Measurements from ENCODE around the gene PDLIM5.

PDLIM5 gene

GRCh38 chr4:94691552-94691951 lies 239.8 kb downstream of the PDLIM5 start:
- H3K4me3 ChIP-seq (ENCODE audit: low read length), result no peak overlapping the region
- no peaks in the 10 kb centered on the region for H3K27me3 ChIP-seq (ENCODE audit: control insufficient read depth, insufficient read depth, low read length)
- H3K36me3 ChIP-seq (ENCODE audit: control insufficient read depth, insufficient read depth, low read length), result no peaks in the 10 kb centered on the region
- no peak overlapping the region for H3K9ac ChIP-seq (ENCODE audit: low read length)
- no peaks in the 10 kb centered on the region for H3K9me3 ChIP-seq (ENCODE audit: control insufficient read depth, low read length)
- H3K4me1 ChIP-seq (ENCODE audit: control insufficient read depth, insufficient read depth, low read length), result no peaks in the 10 kb centered on the region

- H3K36me3 ChIP-seq (ENCODE audit: control insufficient read depth, insufficient read depth, low read length), result no peaks in the 10 kb centered on the region
These were observed 243.6 kb downstream of the PDLIM5 start for GRCh38 chr4:94695384-94695783.

DNA sequence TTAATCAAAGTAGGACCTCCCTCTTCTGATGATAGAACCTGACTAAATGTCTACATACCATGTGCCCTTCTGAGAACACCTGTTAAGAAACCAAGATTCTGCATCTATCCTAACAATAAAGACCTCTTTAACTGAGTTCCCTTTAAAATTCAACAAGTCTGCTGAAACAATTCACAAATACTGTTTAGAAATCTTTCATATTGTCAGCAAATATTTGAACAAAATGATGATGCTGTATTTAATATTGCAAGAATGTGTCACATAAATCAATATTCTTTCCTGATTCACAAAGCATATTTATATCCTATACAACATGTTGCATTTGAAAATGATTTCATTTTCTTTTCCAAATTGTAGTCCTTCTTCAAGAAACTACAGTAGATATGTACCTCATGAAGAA lies 246.4 kb downstream of the PDLIM5 start:
- no peaks in the 10 kb centered on the region for H3K27me3 ChIP-seq (ENCODE audit: control insufficient read depth, insufficient read depth, low read length)
- no peaks in the 10 kb centered on the region for H3K9me3 ChIP-seq (ENCODE audit: control insufficient read depth, low read length)
- no peaks in the 10 kb centered on the region for H3K4me1 ChIP-seq (ENCODE audit: control insufficient read depth, insufficient read depth, low read length)
- no peaks in the 10 kb centered on the region for H3K36me3 ChIP-seq (ENCODE audit: control insufficient read depth, insufficient read depth, low read length)
- no peak overlapping the region for H3K9ac ChIP-seq (ENCODE audit: low read length)
- H3K4me3 ChIP-seq (ENCODE audit: low read length), result no peak overlapping the region

More at GRCh38 chr4:94695384-94695783, 243.6 kb downstream of the PDLIM5 start:
- Histone ChIP-seq H3K4me1 (ENCODE audit: control insufficient read depth, insufficient read depth, low read length) (no peaks in the 10 kb centered on the region), H3K9ac (ENCODE audit: low read length) (no peak overlapping the region), H3K9me3 (ENCODE audit: control insufficient read depth, low read length) (no peaks in the 10 kb centered on the region), H3K27me3 (ENCODE audit: control insufficient read depth, insufficient read depth, low read length) (no peaks in the 10 kb centered on the region), H3K4me3 (ENCODE audit: low read length) (no peak overlapping the region)

DNA sequence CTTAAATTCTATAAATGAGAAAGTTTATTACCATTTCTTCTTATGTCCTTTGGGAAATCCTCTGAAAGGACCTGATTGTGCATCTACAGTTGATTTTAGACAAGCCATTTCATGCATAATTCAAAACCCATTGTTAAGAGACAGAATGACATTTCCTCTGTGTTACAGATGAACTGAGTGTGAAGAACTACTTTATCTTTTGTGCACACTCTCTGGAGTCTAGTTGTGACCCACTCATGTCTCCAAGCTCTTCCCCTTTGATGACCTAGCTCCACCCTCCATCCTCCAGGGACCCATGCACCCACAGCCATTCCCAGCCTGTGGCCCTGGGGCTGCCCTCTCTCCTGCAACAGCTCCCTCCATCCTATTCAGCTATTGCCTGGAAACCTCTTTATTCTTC lies 248.6 kb downstream of the PDLIM5 start:
- no peak overlapping the region for H3K9ac ChIP-seq (ENCODE audit: low read length)
- no peaks in the 10 kb centered on the region for H3K4me1 ChIP-seq (ENCODE audit: control insufficient read depth, insufficient read depth, low read length)
- no peaks in the 10 kb centered on the region for H3K27me3 ChIP-seq (ENCODE audit: control insufficient read depth, insufficient read depth, low read length)
- no peaks in the 10 kb centered on the region for H3K36me3 ChIP-seq (ENCODE audit: control insufficient read depth, insufficient read depth, low read length)
- H3K9me3 ChIP-seq (ENCODE audit: control insufficient read depth, low read length), result no peaks in the 10 kb centered on the region
- H3K4me3 ChIP-seq (ENCODE audit: low read length), result no peak overlapping the region

GRCh38 chr4:94701631-94702300 lies 250.0 kb downstream of the PDLIM5 start:
- Histone ChIP-seq H3K9me3 (ENCODE audit: control insufficient read depth, low read length) (no peaks in the 10 kb centered on the region), H3K36me3 (ENCODE audit: control insufficient read depth, insufficient read depth, low read length) (no peaks in the 10 kb centered on the region), H3K9ac (ENCODE audit: low read length) (no peak overlapping the region), H3K27me3 (ENCODE audit: control insufficient read depth, insufficient read depth, low read length) (no peaks in the 10 kb centered on the region), H3K4me1 (ENCODE audit: control insufficient read depth, insufficient read depth, low read length) (no peaks in the 10 kb centered on the region), H3K4me3 (ENCODE audit: low read length) (no peak overlapping the region)

DNA sequence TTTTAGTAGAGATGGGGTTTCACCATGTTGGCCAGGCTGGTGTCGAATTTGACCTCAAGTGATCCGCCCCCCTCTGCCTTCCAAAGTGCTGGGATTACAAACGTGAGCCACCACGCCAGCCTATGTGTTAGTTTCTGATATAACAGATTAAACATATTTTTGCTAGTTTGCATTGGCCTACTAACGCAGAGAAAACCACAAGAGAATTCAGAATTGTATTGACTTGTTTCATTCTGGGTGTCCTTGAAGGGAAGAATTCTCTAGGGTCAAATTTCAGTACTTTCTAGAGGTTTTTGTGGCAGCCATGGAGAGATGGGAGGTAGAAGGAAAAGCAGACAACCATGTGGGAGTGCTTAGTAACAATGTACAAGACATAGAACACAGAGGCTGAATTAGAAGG lies 259.9 kb downstream of the PDLIM5 start:
- Histone ChIP-seq H3K4me3 (ENCODE audit: low read length) (no peak overlapping the region), H3K9me3 (ENCODE audit: control insufficient read depth, low read length) (no peaks in the 10 kb centered on the region), H3K36me3 (ENCODE audit: control insufficient read depth, insufficient read depth, low read length) (no peaks in the 10 kb centered on the region), H3K9ac (ENCODE audit: low read length) (no peak overlapping the region), H3K27me3 (ENCODE audit: control insufficient read depth, insufficient read depth, low read length) (no peaks in the 10 kb centered on the region), H3K4me1 (ENCODE audit: control insufficient read depth, insufficient read depth, low read length) (peaks cover 3% of the 10 kb centered on the region)

GRCh38 chr4:94714365-94715160 lies 262.8 kb downstream of the PDLIM5 start:
- H3K4me3 ChIP-seq (ENCODE audit: low read length), result no peak overlapping the region
- no peaks in the 10 kb centered on the region for H3K36me3 ChIP-seq (ENCODE audit: control insufficient read depth, insufficient read depth, low read length)

DNA sequence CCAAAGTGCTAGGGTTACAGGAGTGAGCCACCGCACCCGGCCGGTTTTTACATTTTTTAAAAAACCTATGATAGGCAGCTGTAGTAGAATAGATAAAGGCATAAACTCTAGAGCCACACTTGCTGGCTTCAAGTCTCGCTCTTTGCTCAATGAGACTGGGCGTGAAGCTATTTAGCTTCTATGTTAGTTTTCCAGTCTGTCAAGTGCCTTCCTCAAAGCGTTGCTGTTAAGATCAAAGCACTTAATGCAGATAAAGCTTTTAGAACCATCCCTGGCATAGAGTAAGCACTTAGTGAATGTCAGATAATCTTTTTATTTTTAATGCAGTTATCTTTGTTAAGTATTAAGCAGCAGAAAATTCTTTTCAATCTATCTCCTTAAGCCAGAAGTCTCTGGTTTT lies 264.0 kb downstream of the PDLIM5 start:
- no peak overlapping the region for H3K4me3 ChIP-seq (ENCODE audit: low read length)
- H3K9me3 ChIP-seq (ENCODE audit: control insufficient read depth, low read length), result no peaks in the 10 kb centered on the region
- no peaks in the 10 kb centered on the region for H3K27me3 ChIP-seq (ENCODE audit: control insufficient read depth, insufficient read depth, low read length)
- H3K9ac ChIP-seq (ENCODE audit: low read length), result no peak overlapping the region
- peaks cover 3% of the 10 kb centered on the region for H3K4me1 ChIP-seq (ENCODE audit: control insufficient read depth, insufficient read depth, low read length)
- H3K36me3 ChIP-seq (ENCODE audit: control insufficient read depth, insufficient read depth, low read length), result no peaks in the 10 kb centered on the region

More at GRCh38 chr4:94714365-94715160, 262.8 kb downstream of the PDLIM5 start:
- peaks cover 3% of the 10 kb centered on the region for H3K4me1 ChIP-seq (ENCODE audit: control insufficient read depth, insufficient read depth, low read length)
- no peak overlapping the region for H3K9ac ChIP-seq (ENCODE audit: low read length)
- H3K9me3 ChIP-seq (ENCODE audit: control insufficient read depth, low read length), result no peaks in the 10 kb centered on the region
- H3K27me3 ChIP-seq (ENCODE audit: control insufficient read depth, insufficient read depth, low read length), result no peaks in the 10 kb centered on the region

All from mucosa of stomach (tissue), 1 donor.